ENCODE results near the gene ZNF883. TPM values are rescaled to one million over a fixed set of nuclear protein-coding genes. Genes with fewer than 3 reads are reported as not detected.

The ZNF883 gene
- total RNA-seq, result 1.9 and 6.2 TPM in 2 replicates

DNA sequence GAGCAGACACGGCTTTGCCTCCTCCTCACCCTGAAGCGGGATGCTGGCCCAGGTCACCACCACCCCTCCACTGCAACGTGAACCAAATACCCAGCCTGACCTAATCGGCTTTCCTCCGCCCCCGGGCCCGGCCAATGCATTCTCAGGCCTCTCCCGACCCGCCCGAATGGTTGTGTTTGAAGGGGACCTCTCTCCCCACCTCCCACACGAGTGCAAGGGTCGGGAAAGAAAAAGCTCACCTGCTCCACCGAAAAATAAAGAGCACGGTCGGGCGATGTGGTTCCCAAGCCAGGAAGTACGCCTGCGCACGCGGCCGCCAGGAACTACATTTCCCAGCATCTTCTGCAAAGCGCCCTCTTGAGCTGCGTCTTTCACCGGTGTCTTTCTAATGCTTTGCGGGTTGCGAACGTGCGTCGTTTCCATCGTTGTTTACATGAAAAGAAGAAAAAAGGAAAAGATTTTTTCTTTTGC, at the start of gene ZNF883:
Gene ZNF883, minus strand, starts transcription at position 282 of the 471 bp plus-strand sequence.

DNA sequence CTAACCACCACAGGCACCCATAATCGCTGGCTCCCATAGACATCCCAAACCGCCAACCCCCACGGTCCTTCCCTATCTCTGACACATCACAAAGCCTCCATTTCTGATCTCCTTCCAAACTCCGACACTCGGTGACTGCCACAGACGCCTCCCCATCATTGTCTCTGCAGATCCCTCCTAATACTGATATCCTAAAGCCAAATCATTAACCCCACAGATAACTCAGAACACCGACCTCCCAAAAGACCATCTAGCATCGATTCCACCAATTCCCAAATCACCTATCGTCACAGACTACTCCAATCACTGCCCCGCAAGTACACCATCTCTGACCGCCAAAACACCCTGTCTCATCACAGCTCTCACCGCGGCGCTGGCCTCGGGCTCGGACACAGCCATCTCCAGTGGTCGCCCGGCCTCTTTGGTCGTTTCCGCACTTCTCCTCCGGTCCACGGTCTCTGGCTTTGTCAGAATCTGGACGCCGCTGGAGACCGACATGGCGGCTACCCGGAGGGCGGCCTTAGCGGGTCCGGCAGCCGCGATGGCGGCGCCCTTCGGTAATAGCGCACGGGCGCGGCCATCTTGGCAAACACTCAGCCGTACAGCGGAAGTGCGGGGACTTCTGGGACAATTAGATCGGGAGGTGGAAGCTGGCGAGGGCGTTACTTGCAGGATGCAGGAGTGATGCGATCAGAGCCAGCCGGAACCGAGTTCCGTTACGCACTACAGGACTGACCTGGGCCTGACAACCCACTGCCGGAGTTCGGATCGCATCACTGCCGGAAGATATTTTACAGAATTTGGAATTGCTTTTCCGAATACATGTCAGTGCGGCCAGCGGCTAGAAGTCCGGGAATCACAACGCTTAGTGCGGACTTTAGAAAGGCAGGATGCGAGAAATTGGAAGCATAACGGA, 44.5 kb upstream of the ZNF883 start, which contains the start of gene ZFP37:
Gene ZFP37, minus strand, starts transcription at position 534 of the 916 bp plus-strand sequence. Its CDS starts 36 bp downstream, at position 498.

Other genes starting within 250 kb of the ZNF883 start
- gene SLC46A2, start 121.3 kb downstream of the ZNF883 start, total RNA-seq, result not detected in 2 replicates
- gene ZFP37, start 44.5 kb upstream of the ZNF883 start, total RNA-seq, result 1.7 and 2.3 TPM in 2 replicates
- gene SLC31A2, start 138.8 kb upstream of the ZNF883 start, total RNA-seq, result 7.3 and 20.3 TPM in 2 replicates
- 16.7 and 17.5 TPM in 2 replicates for gene FKBP15, start 209.1 kb upstream of the ZNF883 start, total RNA-seq
- 26.8 and 29.1 TPM in 2 replicates for gene SLC31A1, start 209.4 kb upstream of the ZNF883 start, total RNA-seq